Right ventricle myocardium inferior (tissue), 1 donor: Measurements from ENCODE around the gene ALPL. TPM values are rescaled to one million over a fixed set of nuclear protein-coding genes. Genes with fewer than 3 reads are reported as not detected.

Source experiments
- ATAC-seq: fragments of 200-7000 bp; cut with Tn5 transposase; one replicate; pipeline ENCODE4 v1.9.1; 2020; ENCODE audit warnings: mild to moderate bottlenecking, moderate library complexity
- DNase-seq: peaks from one replicate; pipeline ENCODE4 v3.0.0; 2021; ENCODE audit errors: missing footprints
- intact Hi-C: fragments of 100-400 bp; cut with DNase I; formaldehyde crosslinking; loops from one replicate; pipeline ENCODE4 v1.11.0; 2022
- total RNA-seq: library from RNA; stranded (reverse); fragmentation: NEBNext Ultra II Directional; extraction: Animal tissue kit (Norgen Biotek cat#: 25700); gene quantifications from one replicate; pipeline ENCODE4 v1.2.1, GENCODE V29; 2021
- donor health status: DM: no; HTN: yes; CAD: no; lungs with severe emphysema.

Gene ALPL
- total RNA-seq, 1 donor from 2014 or later, result 11.0 TPM

- intact Hi-C loops, result no loop called here
- no peak for ATAC-seq
- no peak for DNase-seq
Observed at GRCh38 chr1:21523297-21523813, 14.1 kb downstream of the ALPL start.

DNA sequence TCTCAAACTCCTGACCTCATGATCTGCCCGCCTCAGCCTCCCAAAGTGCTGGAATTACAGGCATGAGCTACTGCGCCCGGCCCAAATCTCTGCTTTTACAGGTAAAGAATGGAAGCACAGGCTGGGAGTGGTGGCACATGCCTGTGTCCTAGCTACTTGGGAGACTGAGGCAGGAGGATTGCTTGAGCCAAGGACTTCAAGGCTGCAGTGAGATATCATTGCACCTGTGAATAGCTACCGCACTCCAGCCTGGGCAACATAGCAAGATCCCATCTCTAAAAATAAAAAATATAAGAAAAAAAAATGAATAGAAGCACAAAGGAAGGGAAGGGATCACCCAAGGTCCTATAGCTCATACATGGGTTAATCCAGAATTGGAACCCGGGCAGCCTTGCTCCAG is 15.0 kb downstream of the ALPL start:
- no peak for DNase-seq
- intact Hi-C loops, result no loop called here
- no peak for ATAC-seq

DNA sequence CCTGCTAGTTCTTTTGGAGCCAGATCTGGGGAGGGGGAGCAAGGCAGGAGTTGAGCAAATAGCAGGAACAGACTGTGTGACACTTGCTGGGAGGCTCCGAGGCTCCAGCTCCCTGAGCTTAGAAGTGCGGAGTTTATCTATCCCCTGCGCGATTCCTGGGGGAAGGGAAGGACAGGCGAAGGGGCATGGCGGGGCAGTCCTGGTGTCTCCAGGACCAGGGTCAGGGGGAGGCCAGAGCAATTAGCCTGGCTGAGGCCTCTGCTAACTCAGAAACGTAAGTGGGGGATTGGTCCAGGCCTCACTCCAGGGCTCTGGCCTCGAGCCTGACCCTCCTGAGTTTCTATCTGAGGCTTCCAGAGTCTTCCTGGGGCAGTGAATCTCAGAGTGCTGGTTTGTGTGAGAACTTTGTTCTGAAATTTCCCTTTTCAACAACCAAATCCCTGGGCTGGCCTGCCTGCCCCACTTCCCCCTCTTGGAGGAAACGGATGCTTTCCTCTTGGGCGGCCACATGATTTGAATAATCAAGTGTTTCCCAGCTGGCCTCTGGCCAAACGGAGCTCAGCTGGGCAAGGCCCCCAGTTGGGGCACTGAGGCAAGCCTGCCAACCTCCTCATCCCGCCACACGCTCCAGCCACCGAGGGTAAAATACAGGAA is 15.6 kb downstream of the ALPL start:
- intact Hi-C loops, result no loop called here
- DNase-seq (no peak), ATAC-seq (no peak)

DNA sequence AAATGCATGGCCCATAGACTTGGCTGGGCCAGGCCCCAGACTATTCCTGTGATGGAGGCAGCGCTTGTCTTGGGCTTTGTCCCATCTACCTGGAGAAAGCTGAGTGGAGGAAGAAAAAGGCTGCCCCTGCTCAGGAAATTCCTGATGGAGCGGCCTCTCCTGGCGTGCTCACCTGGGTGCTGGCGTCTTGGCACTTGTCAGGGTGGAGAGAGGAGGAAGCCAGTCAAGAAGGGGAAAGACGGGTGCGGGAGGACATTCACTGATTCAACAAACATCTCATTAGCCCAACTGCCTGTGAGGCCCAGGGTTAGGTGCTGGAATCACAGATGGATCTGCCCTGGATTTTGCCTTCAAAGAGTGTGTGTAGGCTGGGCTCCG is 16.1 kb downstream of the ALPL start:
- no peak for ATAC-seq
- DNase-seq, result no peak
- intact Hi-C loops, result no loop called here

- DNase-seq (no peak), ATAC-seq (no peak)
- intact Hi-C loops, result no loop called here
Observed at GRCh38 chr1:21526441-21526840, 17.2 kb downstream of the ALPL start.

- ATAC-seq (no peak), DNase-seq (no peak)
- intact Hi-C loops, result no loop called here
Observed at GRCh38 chr1:21530368-21531016, 21.3 kb downstream of the ALPL start.

- intact Hi-C loops, result no loop called here
- ATAC-seq, result no peak
- no peak for DNase-seq
Observed at GRCh38 chr1:21531241-21531640, 22.0 kb downstream of the ALPL start.

DNA sequence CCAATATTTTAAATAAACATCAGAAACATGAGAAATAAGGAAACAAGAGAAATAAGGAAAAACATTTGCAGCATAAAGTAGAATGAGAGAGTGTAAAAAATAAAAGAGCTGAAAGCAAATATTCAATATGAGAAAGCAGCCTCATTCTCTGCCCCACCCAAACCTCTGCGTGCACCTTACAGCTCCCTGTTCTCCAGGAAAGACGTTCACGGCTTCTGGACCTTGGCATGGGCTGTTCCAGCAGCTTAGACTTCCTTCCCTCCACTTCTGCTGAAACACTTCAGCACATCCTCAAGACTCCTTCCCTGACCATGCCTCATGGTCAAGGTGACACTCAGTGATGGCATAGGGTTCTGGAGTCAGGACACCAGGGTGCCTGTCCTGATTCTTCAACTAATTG is 23.3 kb downstream of the ALPL start:
- ATAC-seq (no peak), DNase-seq (no peak)

GRCh38 chr1:21532992-21533534 is 23.8 kb downstream of the ALPL start:
- DNase-seq (no peak), ATAC-seq (no peak)
- intact Hi-C loops, result no loop called here

More for the DNA sequence above, 23.3 kb downstream of the ALPL start:
- intact Hi-C loops, result no loop called here

DNA sequence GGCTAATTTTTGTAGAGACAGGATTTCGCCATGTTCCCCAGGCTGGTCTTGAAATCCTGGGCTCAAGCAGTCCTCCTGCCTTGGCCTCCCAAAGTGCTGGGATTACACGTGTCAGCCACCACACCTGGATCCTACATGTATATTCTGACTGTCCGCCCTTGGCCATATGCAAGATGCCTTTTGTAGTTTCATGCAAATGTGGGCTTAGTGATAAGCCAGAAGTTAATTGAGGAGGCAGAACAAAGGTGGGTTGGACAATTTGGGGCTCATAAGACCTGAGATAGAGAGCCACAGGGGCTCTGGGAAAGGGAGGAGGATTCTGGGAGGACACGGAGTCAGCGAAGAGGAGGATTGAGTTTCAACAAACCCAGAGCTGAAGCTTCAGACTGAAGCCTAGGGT is 24.9 kb downstream of the ALPL start:
- intact Hi-C loops, result no loop called here
- no peak for DNase-seq
- no peak for ATAC-seq

DNA sequence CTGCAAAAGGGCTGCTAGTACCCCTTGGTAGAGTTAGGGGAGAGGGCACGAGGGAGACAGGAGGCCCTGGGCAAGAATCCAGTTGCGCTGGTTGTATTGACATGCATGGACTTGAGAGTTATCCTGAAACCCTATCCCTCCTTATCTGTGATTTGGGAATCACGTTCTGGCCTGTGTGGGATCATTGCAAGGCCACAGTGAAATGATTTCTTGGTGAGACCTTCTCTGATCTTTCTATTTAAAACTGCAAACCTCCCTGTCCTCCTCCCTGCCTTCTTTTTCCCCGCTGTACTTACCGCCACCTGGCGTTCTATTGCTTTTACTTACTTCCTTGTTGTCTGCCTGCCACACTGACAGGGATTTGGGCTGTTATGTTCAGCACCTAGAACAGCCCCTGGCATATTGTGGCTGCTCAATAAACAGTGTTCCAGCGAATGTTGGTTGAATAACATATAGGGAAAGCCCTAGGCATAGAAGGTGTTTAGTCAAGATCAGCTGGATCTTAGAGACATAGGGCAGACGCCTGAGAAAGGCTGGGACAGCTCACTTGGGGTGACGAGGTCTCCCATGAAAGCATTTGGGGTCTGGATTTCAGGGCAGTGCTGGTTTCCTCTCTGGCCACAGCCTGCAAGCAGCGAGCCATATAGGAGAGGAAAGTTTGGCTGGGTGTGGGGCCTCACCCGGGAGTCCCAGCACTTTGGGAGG is 25.6 kb downstream of the ALPL start:
- DNase-seq (no peak), ATAC-seq (no peak)
- intact Hi-C loops, result no loop called here

- intact Hi-C loops, result loop anchor here (2.0 kb wide), 1 partner anchor 25 kb away; no protein-coding TSS in a partner anchor
- no peak for DNase-seq
- peak; percentile 21 for ATAC-seq
Observed at GRCh38 chr1:21536218-21536617, 27.0 kb downstream of the ALPL start.

- DNase-seq (peak; percentile 78), ATAC-seq (peak; percentile 42)
- intact Hi-C loops, result loop anchor here (2.0 kb wide), 1 partner anchor 27 kb away; no protein-coding TSS in a partner anchor
Observed at GRCh38 chr1:21537511-21537931, 28.3 kb downstream of the ALPL start.

GRCh38 chr1:21537932-21538630 is 28.9 kb downstream of the ALPL start:
- ATAC-seq (peak; percentile 60), DNase-seq (peak; percentile 87)
- intact Hi-C loops, result loop anchor here (2.0 kb wide), 2 partner anchors 27 to 37 kb away; no protein-coding TSS in a partner anchor

- peak; percentile 73 for DNase-seq
- ATAC-seq, result peak; percentile 35
- intact Hi-C loops, result loop anchor here (2.0 kb wide), 1 partner anchor 35 kb away; no protein-coding TSS in a partner anchor
Observed at GRCh38 chr1:21539933-21540332, 30.7 kb downstream of the ALPL start.

GRCh38 chr1:21541329-21541728 is 32.1 kb downstream of the ALPL start:
- no peak for DNase-seq
- intact Hi-C loops, result no loop called here
- ATAC-seq, result peak; percentile 21

DNA sequence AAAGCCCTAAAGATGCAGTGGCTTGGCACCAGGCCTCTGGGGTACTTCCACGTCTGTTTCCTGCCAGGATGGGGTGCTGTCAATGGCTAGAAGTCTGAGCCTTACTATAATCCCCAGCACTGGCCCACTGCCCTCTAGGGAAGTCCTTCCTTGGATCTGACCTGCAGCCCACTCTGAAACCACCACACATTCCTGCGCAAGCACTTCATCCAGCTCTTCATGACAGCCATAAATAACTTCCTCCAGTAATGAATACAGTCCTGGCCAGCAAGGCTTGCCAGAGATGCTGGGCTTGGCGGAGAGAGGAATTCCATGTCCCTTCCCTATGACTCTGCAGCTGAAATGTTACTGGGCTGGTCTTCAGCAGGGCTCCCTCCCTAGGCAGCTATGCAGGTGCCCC is 32.6 kb downstream of the ALPL start:
- DNase-seq (no peak), ATAC-seq (peak; percentile 70)
- intact Hi-C loops, result no loop called here

- intact Hi-C loops, result no loop called here
- DNase-seq (no peak), ATAC-seq (no peak)
Observed at GRCh38 chr1:21543598-21543997, 34.4 kb downstream of the ALPL start.

DNA sequence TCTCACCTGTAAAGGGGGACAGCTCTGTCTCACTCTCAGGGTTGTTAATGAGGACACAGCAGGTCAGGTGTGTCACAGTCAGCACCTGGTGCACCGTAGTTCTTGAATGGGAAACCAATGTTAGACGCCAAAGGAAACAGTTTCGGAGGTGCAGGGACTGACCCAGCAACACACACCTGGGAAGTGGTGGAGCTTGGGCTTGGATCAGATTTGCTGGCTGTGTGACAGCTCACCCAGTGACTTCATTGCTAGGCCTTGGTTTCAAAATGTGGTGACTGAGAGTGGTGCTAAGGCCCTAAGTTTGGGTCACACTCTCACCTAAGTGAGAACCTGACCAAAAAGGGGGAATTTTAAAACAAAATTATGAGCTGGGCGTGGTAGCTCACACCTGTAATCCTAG is 34.9 kb downstream of the ALPL start:
- no peak for ATAC-seq
- intact Hi-C loops, result no loop called here
- DNase-seq, result no peak
